ENCODE measurements around the gene TSPO.

The TSPO gene

DNA sequence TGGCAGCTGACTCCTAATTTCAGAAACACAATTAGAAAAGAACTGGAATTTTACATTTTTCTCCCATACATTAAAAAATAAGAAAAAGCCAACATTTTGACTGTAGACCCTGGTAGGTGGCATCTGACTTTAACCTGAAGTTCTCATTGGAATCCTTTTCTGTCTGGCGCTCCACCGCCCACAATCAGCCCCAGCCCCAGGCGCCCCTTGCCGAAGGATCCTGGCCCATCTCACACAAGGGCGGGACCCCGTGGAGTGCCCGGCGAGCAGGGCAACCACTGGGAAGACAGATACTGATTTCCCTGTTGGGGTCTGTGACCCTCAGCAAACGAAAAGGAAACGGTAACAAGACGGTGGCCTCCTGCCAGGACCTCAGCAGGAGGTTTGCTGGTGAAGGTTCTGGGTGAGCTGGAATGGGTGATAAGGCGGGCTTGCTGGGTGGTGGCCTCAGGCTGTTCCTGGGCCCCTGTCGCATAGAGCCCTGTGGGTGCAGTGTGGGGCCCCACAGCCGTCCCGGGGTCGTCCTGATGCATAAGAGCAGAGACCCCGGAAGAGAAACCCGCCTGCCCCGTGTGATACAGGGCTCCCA, 15.7 kb downstream of the TSPO start:
- no peaks in the 10 kb centered on the region for H3F3A ChIP-seq (ENCODE audit: insufficient read depth, low read length)
- H3K79me2 ChIP-seq (ENCODE audit: insufficient read depth, low read length), result no peaks in the 10 kb centered on the region
- no peak overlapping the region for H3K9ac ChIP-seq (ENCODE audit: low read length)
- no peak overlapping the region for H3K27ac ChIP-seq (ENCODE audit: low read depth, low read length, poor library complexity, severe bottlenecking)
- H3K27me3 ChIP-seq (ENCODE audit: insufficient read depth, low read length), result 0 out of 2 replicates have a peak, but pooled peaks cover 3% of the 10 kb centered on the region
- H3K9me2 ChIP-seq (ENCODE audit: low read depth, low read length), result no peaks in the 10 kb centered on the region
- H4K20me1 ChIP-seq (ENCODE audit: insufficient read depth, low read length), result no peaks in the 10 kb centered on the region
- H3K4me1 ChIP-seq (ENCODE audit: insufficient read depth, low read length, severe bottlenecking), result peaks cover 25% of the 10 kb centered on the region
- no peaks in the 10 kb centered on the region for H3K9me3 ChIP-seq (ENCODE audit: low read length)
- no peak overlapping the region for H3K4me2 ChIP-seq (ENCODE audit: low read length)
- H2AFZ ChIP-seq (ENCODE audit: low read length), result no peak overlapping the region
- no peak for TF ChIP-seq EZH2 (IDR thresholded peaks at IDR 0.05; ENCODE audit: borderline replicate concordance, low read length)
- TF ChIP-seq, protein P1, sequence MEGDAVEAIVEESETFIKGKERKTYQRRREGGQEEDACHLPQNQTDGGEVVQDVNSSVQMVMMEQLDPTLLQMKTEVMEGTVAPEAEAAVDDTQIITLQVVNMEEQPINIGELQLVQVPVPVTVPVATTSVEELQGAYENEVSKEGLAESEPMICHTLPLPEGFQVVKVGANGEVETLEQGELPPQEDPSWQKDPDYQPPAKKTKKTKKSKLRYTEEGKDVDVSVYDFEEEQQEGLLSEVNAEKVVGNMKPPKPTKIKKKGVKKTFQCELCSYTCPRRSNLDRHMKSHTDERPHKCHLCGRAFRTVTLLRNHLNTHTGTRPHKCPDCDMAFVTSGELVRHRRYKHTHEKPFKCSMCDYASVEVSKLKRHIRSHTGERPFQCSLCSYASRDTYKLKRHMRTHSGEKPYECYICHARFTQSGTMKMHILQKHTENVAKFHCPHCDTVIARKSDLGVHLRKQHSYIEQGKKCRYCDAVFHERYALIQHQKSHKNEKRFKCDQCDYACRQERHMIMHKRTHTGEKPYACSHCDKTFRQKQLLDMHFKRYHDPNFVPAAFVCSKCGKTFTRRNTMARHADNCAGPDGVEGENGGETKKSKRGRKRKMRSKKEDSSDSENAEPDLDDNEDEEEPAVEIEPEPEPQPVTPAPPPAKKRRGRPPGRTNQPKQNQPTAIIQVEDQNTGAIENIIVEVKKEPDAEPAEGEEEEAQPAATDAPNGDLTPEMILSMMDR (IDR thresholded peaks at IDR 0.05; ENCODE audit: low read length), result no peak
- H3K36me3 ChIP-seq (ENCODE audit: insufficient read depth, low read length), result peaks cover 53% of the 10 kb centered on the region
- no peak overlapping the region for H3K4me3 ChIP-seq (ENCODE audit: low read depth, low read length, poor library complexity, severe bottlenecking)

DNA sequence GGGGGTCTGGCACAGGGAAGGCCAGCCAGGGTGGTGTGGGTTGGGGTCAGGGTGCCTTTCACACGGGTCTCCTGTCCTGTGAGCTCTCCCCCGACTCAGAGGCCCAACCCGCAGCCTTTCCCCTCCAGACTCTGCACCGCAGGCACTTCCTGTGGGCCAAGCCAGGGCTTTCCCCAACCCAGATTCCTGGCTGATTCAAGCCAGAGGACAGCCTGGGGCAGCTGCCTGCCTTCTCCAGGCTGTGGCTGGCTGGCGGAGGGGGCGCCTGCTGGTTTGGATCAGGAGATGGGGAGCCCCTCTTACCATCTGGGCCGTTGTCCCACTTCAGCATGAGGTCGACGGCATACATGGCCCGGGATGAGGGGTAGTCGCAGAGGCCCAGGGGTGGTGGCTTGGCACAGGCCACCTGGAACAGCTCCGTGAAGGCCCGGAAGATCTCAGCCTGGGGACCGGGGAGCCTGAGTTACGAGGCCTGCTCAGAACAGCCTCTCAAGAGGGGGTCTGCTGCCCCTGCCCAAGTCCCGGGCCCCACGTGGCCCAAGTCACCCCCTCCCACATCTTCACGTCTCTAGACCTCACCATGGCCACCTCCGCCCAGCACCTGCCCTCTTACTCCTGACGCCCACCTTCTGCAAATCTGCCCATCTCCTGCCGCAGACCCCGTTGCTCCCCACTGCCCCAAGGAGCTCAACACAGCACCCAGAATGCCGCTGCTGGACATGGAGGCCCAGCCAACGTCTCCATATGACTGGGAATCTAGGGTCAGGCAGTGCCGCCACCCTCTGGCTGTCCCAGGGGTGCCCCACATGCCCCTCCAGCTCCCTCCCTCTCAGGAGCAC, 17.3 kb downstream of the TSPO start:
- Histone ChIP-seq H3K9ac (ENCODE audit: low read length) (no peak overlapping the region), H2AFZ (ENCODE audit: low read length) (no peak overlapping the region), H3K9me2 (ENCODE audit: low read depth, low read length) (no peaks in the 10 kb centered on the region), H3K36me3 (ENCODE audit: insufficient read depth, low read length) (peaks cover 66% of the 10 kb centered on the region), H3K9me3 (ENCODE audit: low read length) (no peaks in the 10 kb centered on the region), H3K4me2 (ENCODE audit: low read length) (no peak overlapping the region), H3K27ac (ENCODE audit: low read depth, low read length, poor library complexity, severe bottlenecking) (no peak overlapping the region), H3K4me1 (ENCODE audit: insufficient read depth, low read length, severe bottlenecking) (peaks cover 13% of the 10 kb centered on the region), H4K20me1 (ENCODE audit: insufficient read depth, low read length) (no peaks in the 10 kb centered on the region), H3K27me3 (ENCODE audit: insufficient read depth, low read length) (0 out of 2 replicates have a peak, but pooled peaks cover 3% of the 10 kb centered on the region), H3K79me2 (ENCODE audit: insufficient read depth, low read length) (no peaks in the 10 kb centered on the region), H3F3A (ENCODE audit: insufficient read depth, low read length) (no peaks in the 10 kb centered on the region), H3K4me3 (ENCODE audit: low read depth, low read length, poor library complexity, severe bottlenecking) (no peak overlapping the region)
- TF ChIP-seq, protein P1 (IDR thresholded peaks at IDR 0.05; ENCODE audit: low read length), result no peak

DNA sequence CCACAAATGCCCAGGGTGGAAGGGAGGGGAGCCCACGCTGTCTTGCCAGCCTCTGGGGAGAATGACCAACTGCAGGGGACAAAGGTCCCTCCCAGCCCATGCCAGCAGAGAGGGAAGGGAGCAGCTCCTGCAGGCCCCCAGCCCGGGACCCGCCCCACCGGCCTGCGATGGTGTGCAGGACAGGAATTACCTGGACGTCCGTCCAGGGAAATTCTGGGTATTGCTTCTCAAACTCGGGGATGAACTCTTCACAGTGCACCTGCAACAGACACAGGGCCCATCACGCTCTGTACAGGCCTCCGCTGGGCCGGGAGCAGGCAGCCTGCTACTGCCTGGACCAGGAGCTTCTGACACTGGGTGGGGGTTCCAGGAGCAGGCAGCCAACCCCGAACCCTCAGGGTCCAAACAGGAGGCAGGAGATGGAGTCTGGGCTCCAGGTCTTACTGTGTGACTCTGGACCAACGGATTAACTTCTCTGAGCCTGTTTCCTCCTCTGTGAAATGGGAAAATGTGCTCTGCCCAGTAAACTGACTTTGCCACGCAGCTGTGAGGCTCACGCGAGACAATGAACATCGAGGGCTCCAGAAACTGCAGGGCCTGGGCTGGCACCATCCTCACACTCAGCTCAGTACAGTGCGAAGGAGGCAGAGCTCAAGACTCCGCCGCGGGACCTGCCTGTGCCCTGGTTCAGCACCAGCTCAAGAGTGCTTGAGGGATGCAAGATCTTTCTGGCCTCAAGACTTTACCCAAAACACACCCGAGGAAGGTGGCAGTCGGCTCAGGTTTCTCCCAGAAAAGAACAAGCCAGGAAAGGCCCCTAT, 18.2 kb downstream of the TSPO start:
- no peaks in the 10 kb centered on the region for H3K9me3 ChIP-seq (ENCODE audit: low read length)
- H2AFZ ChIP-seq (ENCODE audit: low read length), result no peak overlapping the region
- H3K36me3 ChIP-seq (ENCODE audit: insufficient read depth, low read length), result peaks cover 75% of the 10 kb centered on the region
- peaks cover 4% of the 10 kb centered on the region for H3K4me1 ChIP-seq (ENCODE audit: insufficient read depth, low read length, severe bottlenecking)
- no peaks in the 10 kb centered on the region for H3K9me2 ChIP-seq (ENCODE audit: low read depth, low read length)
- no peak overlapping the region for H3K4me3 ChIP-seq (ENCODE audit: low read depth, low read length, poor library complexity, severe bottlenecking)
- no peaks in the 10 kb centered on the region for H4K20me1 ChIP-seq (ENCODE audit: insufficient read depth, low read length)
- H3K27me3 ChIP-seq (ENCODE audit: insufficient read depth, low read length), result 0 out of 2 replicates have a peak, but pooled peaks cover 3% of the 10 kb centered on the region
- no peak overlapping the region for H3K27ac ChIP-seq (ENCODE audit: low read depth, low read length, poor library complexity, severe bottlenecking)
- TF ChIP-seq, protein P1 (IDR thresholded peaks at IDR 0.05; ENCODE audit: low read length), result no peak
- TF ChIP-seq EZH2 (IDR thresholded peaks at IDR 0.05; ENCODE audit: borderline replicate concordance, low read length), result no peak
- H3F3A ChIP-seq (ENCODE audit: insufficient read depth, low read length), result no peaks in the 10 kb centered on the region
- H3K4me2 ChIP-seq (ENCODE audit: low read length), result no peak overlapping the region
- no peaks in the 10 kb centered on the region for H3K79me2 ChIP-seq (ENCODE audit: insufficient read depth, low read length)
- no peak overlapping the region for H3K9ac ChIP-seq (ENCODE audit: low read length)

All from OCI-LY1 (cell line).